ENCODE results near the gene CDC42BPB.
"Not testable (repeated sequence)": the region's sequence is repeated elsewhere in the genome, so short reads cannot be mapped to it uniquely, and the experiment has no call there.

GRCh38 chr14:102926840-102927239 lies 130.5 kb downstream of the CDC42BPB start:
- TF ChIP-seq CTCF (conservative IDR thresholded peaks at IDR 0.05; ENCODE audit: low read depth, low read length); RAD21 (IDR thresholded peaks at IDR 0.05; ENCODE audit: low read length); MXI1 (IDR thresholded peaks at IDR 0.05; ENCODE audit: borderline replicate concordance, low read depth, low read length); POLR2A (IDR thresholded peaks at IDR 0.05; ENCODE audit: low read depth, low read length); USF2 (IDR thresholded peaks at IDR 0.05; ENCODE audit: low read depth, low read length); ELK1 (IDR thresholded peaks at IDR 0.05; ENCODE audit: borderline replicate concordance, low read depth, low read length); RFX5 (IDR thresholded peaks at IDR 0.05; ENCODE audit: low read depth, low read length); CHD1 (IDR thresholded peaks at IDR 0.05; ENCODE audit: low read depth, low read length); BHLHE40 (IDR thresholded peaks at IDR 0.05; ENCODE audit: low read depth, low read length); MAZ (IDR thresholded peaks at IDR 0.05; ENCODE audit: borderline replicate concordance, low read depth, low read length): not testable (repeated sequence)
